Stimulated activated CD4-positive, alpha-beta T cell treated with anti-CD3 and anti-CD28 coated beads, Interleukin-12 subunit alpha, Interleukin-12 subunit beta, amount 100 ng/mL, for 4 hours (primary cell): ENCODE measurements around the gene ADAMTS9.

ENCODE experiments used
- DNase-seq: peaks from one replicate; pipeline ENCODE4 v3.0.0-alpha.2; 2020

ADAMTS9 gene

DNA sequence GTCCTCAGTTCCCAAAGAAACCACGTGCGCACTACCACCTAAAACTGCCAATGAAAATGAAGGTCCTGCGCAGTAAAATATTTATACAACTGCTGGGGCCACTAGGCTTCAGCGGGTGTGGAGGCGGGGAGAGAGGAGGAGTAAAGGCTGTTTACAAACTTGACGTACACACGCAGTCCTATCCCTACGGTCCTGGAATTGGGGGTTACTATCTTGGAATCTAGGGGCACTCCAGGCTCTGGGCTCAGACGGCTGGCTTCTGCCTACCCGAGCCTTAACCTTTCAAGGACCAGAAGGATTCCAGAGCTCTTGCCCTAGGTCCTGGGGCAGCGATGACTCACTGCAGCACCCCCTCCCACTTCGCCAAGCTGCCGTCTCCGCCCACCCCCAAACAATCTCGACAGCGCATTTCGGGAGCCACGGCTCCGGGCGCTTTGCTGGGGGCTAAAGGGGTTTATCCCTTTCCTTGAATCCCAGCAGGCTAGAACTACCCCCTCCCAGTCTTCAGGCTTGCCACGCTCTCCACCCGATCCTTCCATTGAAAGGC lies 3.0 kb downstream of the ADAMTS9 start:
- DNase-seq, result no peak

DNA sequence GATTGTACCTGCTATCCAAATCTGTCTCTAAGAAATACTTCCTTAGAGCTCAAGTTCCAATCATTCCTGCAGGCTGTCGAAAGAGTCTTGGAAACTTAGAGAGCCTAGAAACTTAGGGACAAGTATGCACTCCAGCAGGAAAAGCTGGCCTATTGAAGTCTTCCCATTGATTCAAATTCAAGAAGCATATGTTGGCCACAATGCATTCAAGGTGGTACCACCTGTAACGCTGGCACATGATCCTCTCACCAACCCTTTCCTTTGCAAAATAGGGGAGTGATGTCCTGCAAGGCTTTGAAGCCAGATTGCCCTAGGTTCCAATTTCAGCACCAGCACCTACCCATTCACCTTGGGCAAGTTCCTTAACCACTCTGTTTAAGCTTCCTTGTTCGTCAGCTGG lies 6.0 kb downstream of the ADAMTS9 start:
- no peak for DNase-seq

DNA sequence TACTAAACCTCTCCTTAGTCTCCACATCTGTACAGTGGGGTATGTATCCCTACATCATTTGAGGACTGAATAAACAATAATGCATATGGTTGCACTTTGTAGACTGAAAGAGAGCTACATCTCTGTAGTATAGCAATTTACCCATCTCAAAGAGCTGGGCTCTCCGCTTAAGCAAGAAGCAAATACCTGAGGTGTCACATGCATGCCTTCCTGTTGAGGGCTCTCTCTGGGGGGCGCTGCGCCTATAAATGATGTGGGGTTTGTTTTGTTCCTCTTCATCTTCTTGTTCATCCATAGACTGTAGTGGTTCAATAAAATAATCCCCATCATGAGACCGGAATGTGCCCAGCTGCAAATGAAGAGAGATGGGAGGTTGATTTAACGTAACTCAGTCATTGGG lies 6.8 kb downstream of the ADAMTS9 start:
- no peak for DNase-seq

DNA sequence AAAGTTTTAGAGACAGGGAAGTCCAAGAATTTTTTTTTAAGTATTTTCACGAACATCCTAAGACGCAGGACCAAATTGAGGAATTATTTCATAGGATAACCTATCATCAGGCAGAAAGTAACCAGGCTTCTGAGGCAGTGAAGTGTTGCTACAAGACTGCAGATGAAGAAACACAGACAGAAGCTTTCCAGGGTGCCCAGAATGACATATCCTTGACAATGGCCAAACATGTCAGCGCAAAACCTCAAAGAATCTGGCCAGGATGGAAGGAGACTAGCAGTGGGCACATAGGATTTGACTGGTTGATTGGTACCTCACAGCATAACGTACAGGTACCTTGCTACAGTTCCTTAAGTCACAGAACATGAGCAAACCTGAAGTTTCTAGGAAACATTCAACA lies 7.5 kb downstream of the ADAMTS9 start:
- DNase-seq, result no peak

DNA sequence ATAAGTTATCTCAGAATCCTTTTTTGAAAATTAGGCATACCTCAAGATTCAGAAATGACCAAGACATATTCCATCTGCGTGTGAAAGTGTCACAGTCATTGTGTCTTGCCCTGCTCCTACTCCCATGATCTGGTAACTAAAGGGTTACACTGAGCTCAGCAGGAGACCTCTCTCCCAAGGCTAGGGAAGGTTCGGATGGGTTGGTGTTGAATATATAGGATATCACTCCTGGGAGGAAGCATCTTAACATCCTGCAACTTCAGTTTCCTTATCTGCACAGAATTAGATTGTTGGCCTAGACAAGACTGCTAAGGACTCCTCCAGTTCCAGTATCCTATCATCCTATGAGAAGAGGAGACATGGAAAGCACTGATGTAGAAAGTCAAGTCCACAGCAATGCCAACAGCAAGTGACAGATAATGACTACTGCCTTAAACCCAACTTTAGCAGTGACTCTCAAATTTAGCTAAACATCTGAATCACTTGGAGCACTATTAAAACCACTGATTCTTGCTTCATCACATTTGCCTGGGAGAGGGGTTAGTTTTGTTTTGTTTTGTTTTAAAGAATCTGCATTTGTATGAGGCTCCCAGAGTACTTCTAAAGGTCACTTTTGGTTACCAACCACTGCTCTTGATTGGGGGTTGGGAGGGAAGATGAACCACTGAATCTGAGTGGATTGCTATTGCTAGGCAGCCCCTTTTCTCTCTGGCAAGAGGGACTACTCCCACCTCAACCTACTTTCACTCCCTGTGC lies 9.7 kb downstream of the ADAMTS9 start:
- DNase-seq, result no peak

DNA sequence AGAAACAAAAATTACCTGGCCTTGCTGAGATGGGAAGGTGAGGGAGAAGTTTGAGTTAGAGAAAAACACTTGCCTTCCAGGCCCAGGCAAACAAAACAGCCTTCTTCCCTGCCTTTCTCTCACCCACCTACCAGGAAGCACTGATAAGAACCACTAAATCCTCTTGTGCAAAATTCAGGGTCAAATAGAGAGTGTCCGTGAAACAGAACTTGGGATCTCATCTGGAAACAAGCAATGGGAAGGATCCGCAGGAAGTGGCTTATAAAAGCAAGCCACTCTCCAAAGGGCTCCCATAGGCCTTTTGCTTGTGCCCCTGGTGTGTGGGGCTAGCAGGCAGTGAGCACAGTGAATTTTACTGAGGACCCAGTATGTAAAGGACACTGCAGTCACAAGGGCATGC lies 11.0 kb downstream of the ADAMTS9 start:
- DNase-seq, result no peak

DNA sequence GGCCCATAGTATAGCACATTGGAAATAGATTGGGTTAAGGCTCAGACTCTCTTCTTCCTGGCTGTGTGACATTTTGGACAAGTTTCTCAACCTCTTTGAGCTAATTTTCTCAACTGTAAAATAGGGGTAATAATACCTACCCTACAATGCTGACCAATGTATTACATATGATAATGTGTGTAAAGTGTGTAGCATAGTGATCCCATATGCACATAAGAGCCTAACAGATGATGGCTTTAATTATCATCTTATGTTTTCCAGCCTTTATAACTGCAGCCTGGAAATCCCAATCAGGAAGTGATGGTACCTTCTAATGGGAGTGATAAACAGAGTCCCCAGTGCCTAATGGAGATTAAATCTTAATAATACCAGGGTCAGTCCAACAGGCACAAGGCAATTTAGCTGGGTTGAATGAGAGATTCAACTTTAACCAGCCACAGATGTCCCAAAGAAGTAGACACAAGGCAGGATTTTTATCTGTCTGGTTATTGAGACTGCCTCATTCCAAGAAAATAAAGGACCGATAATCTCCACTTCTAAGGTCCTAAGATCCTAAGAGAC lies 12.0 kb downstream of the ADAMTS9 start:
- DNase-seq, result no peak

DNA sequence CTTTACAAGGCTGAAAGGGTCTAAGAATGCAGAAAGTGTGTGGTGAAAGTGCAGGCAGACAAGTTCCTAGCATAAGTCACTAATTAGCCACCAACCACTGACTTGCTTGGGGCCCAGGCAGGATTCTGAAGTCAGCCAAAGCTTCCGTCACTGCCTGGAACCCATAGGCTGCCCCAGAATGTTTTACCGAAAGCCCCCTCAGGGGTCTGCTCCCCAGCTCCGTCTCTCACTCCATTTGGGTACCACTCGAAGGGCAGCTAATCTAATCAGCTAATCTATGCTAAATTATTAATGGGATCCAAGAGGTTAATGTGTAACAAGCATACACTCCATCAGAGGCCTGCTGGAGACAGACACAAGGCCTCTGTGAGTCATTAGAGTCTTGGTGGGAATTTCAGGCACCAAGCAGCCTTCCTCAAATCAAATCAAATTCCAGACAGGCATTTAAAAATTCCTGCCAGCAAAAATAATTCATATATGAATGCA lies 13.2 kb downstream of the ADAMTS9 start:
- DNase-seq, result no peak

DNA sequence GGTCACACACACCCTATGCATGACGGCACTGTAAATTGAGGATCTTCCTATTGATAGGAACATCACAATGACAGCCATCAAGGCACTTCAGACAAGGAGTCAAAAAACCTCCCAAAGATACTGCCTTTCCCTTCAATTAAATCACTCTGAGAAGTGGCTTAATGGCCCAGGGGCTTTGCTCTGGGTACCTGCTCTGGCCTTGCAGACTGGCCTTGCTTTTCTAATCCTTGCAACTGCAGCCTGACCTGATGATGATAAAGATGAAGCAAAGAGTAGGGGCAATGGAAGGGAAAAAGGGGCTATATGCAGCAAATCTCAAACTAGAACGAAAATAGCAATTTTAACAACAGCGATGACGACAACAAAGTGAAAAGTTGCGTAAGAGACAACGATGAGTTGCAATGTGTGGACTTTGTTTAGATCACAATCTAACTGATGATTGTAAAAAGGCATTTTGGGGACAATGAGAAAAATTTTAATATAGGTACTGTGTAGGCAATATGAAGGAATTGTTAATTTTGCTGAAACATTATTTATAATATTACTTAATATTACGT lies 14.6 kb downstream of the ADAMTS9 start:
- no peak for DNase-seq

DNA sequence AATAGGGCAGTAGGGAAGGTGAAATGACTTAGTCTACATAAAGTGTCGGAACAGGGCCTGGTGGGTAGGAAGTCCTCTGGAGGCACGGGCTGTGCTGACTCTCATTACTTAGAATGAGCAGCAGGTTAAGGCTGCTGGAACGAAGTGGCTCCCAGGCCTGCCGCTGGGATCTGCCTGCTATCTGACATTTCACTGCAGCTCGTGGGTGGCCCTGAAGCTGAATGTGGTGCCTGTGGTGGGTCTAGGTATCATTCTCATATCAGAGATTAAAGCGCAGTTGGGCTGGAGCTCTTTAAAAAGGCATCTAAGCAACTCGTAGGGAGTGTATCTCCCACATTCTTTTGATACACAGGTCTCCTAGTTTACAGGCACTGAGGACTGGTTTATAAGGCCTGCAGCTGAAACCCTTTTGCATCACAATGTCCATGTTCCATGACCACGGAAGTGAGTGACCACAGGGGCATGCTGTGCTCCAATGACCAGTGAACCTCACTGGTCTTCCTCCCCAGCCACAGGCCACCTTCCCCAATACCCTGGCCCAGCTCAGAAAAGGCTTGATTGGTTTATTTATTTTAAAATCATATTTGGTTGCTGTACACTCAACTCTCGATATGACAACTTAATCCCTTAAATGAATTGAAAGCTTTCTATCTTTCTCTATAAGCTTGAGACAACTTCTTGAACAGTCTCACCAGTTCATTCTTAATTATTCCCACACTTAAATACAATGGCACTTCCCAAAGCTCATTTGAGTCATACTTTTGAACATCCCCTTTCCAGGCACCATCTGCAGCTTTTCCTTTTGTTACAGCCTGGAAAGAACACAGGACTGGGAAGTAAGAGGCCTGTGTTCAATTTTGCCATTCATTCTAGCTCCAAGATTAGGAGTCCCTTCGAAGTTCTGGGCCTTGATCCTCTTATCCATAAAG lies 19.0 kb downstream of the ADAMTS9 start:
- DNase-seq, result no peak

DNA sequence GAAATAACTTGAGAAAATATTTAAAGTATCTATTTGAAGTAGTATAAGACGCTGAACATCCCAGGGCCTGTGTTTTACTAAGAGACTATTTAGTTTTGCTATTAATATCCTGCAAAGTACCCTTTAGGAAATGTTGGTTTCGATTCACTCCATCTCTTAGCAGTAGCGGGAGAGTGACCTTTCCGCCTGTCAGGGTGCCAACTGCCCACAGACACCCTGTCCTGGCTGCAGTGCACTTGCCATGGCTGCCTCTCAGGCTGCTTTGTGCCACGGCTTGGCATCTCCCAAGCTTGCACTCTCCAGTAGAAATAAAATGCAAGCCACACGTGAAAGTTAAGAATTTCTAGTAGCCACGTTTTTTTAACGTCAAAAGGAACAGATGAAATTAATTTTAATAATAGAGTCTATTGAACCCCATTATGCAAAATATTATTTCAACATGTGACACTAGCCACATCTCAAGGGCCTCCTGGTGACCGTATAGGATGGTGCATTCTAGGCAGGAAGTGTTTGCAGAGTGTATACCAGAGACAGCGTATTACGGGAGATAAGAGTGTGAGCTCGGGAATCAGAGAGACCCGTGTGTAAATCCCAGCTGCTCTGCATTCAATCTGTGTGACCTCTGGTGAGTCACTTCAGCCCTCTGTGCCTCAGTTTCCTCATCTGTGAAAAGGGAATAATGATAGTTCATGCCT lies 19.8 kb downstream of the ADAMTS9 start:
- DNase-seq, result no peak

DNA sequence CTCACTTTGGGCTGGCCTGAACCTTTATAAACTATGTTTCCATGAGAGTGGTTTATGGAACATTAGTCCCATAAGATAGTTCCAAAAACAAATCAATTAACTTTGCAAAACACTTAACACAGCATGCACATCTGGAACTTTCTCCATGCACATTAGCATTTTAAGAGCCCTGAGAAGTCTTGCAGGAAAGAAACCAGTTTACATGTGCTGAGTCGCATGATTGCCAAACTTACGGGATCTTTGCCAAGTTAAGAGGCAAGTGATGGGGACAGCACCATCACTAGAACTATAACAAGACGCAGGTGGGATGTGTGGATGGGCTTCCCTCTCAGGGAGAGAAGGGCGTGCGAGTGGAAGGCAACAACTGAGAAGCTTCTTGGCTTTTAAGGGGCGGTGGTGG lies 20.7 kb downstream of the ADAMTS9 start:
- DNase-seq, result no peak

DNA sequence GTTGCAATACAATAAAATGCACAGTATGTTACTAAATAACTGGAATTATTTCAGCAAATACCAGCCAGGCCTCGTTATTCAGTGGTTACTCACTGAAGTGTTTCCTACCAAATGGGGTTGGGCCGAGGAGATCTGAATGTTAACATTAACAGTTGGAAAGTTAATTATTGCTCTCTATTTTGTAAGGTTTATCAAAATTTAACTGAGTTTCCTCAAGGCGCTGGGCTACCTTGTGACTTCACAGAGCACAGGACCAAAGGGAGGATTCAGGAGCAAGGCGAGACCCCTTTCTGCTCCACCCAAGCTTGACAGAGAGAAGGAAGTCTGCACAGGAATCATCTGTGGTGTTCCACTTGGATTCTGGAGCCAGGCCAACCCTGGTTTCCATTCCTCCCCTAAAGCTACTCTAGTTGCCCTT lies 21.6 kb downstream of the ADAMTS9 start:
- no peak for DNase-seq

DNA sequence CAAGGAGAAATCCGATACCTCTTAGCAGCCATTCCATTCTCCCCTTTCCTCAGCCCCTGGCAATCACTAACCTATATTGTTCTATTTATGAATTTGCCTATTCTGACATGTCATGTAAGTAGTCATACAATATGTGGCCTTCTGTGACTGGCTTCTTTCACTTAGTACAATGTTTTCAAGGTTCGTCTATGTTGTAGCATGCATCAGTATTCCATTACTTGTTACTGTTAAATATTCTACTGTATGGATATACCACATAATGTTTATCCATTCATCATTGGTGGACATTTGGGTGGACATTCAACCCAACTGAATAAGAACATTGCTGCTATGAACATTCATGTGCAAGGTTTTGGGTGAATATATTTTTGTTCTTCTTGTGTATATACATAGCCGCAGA lies 23.4 kb downstream of the ADAMTS9 start:
- DNase-seq, result no peak

DNA sequence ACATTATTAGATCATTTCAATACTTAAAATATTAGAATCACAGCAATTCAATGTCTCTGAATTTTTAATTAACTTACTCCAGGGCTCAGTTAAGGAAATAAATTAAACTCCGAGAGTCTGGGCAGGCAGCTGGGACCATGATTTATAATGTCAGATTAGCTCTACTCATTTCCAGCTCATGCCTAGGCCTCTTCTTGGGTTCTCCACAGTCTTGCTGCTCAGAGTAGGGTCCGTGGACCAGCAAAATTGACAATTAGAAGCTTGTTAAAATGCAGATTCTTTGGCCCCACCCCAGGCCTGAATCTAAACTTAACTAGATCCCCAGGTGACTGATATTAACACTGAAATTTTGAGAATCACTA lies 28.2 kb downstream of the ADAMTS9 start:
- DNase-seq, result no peak

DNA sequence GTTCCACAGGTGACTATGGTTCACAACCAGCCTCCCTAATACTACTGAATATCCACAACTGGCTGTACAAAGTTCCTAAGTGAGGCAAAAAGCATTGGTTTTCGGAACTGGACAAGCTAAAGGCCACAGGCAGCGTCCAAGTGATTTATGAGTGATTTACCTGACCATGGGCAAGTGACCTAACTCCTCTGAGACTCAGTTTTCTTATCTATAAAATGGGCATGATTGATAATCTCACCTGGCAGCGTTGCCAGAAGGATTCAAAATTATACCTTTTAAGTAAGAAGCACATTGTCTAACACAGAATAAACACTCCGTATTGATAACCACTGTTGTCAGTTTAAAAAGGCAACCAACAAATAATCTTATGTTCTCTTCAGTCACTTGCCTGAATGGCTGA lies 29.8 kb downstream of the ADAMTS9 start:
- no peak for DNase-seq

DNA sequence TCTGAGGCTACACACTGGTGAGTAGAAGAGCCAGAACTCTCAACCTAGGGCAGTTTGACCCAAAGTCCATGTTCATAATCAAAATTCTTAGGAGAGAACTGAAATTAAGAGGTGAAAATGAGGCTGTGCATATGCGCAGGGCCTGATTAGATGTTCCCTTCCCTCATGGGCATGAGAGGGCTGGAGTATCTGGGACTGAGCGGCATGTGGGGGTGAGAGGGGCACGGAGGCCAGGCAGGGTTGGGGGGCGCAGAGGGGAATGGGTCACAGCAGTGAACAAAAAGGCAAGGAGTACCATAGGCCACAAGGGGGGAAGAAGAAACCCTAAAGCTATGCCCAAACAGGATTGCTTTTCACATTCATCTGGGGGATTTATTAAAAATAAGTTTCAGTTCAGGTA lies 31.3 kb downstream of the ADAMTS9 start:
- no peak for DNase-seq

DNA sequence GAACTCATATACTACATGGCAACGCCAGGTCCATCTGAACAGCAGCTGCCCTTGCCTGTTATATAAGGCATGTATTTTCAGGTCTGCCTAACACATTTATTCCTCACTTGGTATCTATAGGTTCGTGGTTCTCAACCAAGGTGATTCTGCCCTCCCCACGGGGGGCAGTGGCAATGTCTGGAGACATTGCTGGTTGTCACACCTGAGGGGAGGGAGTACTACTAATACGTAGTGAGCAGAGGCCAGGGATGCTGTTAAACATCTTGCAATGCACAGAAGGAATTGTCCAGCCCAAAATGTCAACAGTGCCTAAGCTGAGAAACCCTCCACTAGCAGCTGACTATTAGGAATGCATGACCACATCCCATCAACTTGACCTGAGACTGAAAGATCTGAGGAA lies 32.6 kb downstream of the ADAMTS9 start:
- no peak for DNase-seq

DNA sequence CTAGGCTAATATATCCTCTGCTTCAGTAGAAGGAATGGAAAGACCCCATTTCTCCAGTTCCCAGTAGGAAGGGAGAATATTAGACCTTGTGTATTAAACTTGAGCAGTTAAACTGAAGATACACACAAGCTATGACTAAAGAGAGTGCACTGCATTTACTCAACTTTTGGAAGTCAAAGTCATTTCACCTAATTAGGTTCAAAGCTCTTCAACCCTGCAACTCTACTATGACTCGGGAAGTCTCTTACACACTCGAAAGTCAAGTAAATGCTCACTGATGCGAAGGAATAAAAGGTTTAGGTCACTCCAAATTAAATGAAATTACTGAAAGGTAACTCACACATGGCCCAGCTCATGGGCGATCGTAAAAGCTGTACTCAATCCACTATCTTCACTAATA lies 33.8 kb downstream of the ADAMTS9 start:
- no peak for DNase-seq

DNA sequence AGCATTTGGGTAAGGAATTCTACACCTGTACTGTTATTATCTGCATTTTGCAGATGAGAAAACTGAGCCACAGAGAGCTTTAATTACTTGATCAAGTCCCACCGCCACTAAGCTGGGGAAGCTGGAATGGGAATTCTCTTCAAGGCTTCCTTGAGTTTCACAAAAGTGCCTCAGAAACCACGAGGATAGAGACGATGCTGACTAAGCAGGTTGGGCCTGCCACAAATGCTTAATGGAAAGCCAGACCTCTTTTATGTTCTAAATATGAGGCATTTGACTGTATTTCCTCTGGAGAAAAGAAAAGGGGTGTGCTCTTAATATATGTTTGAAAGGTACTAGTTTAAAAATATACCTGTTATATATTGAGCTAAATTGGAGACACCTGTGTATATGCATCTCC lies 34.7 kb downstream of the ADAMTS9 start:
- no peak for DNase-seq

DNA sequence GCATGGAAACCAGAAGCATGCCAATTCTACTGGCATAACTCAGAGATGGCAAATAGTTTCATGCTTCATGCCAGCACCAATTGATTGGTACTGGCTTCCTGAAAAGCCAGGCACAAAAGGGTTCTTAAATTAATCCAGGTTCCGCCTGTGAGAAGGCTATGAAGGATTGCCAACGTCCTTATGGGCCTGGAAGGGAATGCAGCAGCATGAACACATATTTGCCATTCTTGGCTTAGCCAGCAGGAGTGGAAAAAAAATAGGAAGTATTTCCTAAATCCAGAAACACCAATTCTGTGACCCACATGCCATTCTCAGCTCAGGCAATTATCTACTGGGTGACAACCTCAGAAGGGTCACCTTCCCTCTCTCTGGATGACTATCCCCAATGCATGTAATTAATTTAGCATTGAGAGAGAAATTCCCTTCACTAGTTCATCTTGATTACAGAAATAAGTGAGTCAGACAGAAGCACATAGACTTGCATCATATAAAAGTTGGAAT lies 36.0 kb downstream of the ADAMTS9 start:
- no peak for DNase-seq

DNA sequence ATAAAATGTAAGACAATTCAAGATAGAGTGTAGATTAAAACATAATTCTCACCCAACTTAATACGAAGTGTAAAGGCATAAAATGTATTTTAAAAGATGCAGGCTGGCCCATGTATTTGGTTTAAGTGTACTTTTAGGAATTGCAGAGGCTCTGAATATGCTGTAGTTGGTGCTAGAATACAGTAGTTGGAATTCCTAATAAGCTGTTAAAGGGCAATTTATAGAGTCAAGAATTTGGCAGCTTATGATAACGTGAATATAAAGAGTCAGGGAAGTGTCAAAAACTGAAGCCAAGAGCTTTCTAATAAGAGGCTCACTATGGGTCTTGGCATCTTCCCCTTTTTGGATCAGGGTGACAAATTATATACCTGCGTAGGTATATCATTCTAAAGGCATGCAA lies 36.5 kb downstream of the ADAMTS9 start:
- DNase-seq, result no peak
